Endothelial cell (in vitro differentiated cells): ENCODE measurements around the gene CALCR. TPM values are rescaled to one million over a fixed set of nuclear protein-coding genes. Genes with fewer than 3 reads are reported as not detected.

Experiments
- DNase-seq: peaks from one replicate; pipeline ENCODE4 v3.0.0; 2021; ENCODE audit warnings: low spot score
- H3K27ac Mint-ChIP-seq: one replicate; pipeline ENCODE4 v1.8.0; 2021; ENCODE audit warnings: mixed read lengths, inconsistent platforms; ENCODE audit not compliant: unreplicated experiment
- H3K27me3 Mint-ChIP-seq: one replicate; pipeline ENCODE4 v1.8.0; 2021; ENCODE audit warnings: mild to moderate bottlenecking, moderate library complexity, mixed read lengths, inconsistent platforms; ENCODE audit not compliant: unreplicated experiment
- H3K36me3 Mint-ChIP-seq: one replicate; pipeline ENCODE4 v1.8.0; 2021; ENCODE audit warnings: mild to moderate bottlenecking, low read depth, mixed read lengths, inconsistent platforms; ENCODE audit not compliant: unreplicated experiment
- H3K4me1 Mint-ChIP-seq: one replicate; pipeline ENCODE4 v1.8.0; 2021; ENCODE audit warnings: mild to moderate bottlenecking, mixed read lengths, inconsistent platforms; ENCODE audit not compliant: unreplicated experiment
- H3K4me3 Mint-ChIP-seq: one replicate; pipeline ENCODE4 v1.8.0; 2021; ENCODE audit warnings: mild to moderate bottlenecking, mixed read lengths, inconsistent platforms; ENCODE audit not compliant: unreplicated experiment
- H3K9me3 Mint-ChIP-seq: one replicate; pipeline ENCODE4 v1.8.0; 2021; ENCODE audit warnings: mixed read lengths, inconsistent platforms; ENCODE audit not compliant: unreplicated experiment
- CTCF ChIP-seq: fragments of 200-600 bp; sonication (generic); IDR thresholded peaks from one replicate; pipeline ENCODE4 v1.5.0; 2021; ENCODE audit warnings: antibody characterized with exemption; ENCODE audit not compliant: unreplicated experiment
- total RNA-seq: library from RNA; stranded (reverse); fragmentation: NEBNext Ultra II Directional; extraction: Animal tissue kit (Norgen Biotek cat#: 25700); gene quantifications from one replicate; pipeline ENCODE4 v1.2.1, GENCODE V29; 2021; ENCODE audit not compliant: unreplicated experiment

The CALCR gene
- total RNA-seq, 1 donor from 2014 or later, result 0.62 TPM

GRCh38 chr7:93429563-93429962, 145.0 kb downstream of the CALCR start:
- H3K9me3 Mint-ChIP-seq, result no peaks in the 10 kb centered on the region
- no peak for TF ChIP-seq CTCF
- peaks cover 8% of the 10 kb centered on the region for H3K4me1 Mint-ChIP-seq
- H3K4me3 Mint-ChIP-seq, result no peak overlapping the region
- no peak overlapping the region for H3K27ac Mint-ChIP-seq
- no peaks in the 10 kb centered on the region for H3K27me3 Mint-ChIP-seq
- no peak for DNase-seq
- no peaks in the 10 kb centered on the region for H3K36me3 Mint-ChIP-seq

- no peaks in the 10 kb centered on the region for H3K36me3 Mint-ChIP-seq
- DNase-seq, result no peak
- no peaks in the 10 kb centered on the region for H3K9me3 Mint-ChIP-seq
Observed at GRCh38 chr7:93427107-93427506, 147.4 kb downstream of the CALCR start.

DNA sequence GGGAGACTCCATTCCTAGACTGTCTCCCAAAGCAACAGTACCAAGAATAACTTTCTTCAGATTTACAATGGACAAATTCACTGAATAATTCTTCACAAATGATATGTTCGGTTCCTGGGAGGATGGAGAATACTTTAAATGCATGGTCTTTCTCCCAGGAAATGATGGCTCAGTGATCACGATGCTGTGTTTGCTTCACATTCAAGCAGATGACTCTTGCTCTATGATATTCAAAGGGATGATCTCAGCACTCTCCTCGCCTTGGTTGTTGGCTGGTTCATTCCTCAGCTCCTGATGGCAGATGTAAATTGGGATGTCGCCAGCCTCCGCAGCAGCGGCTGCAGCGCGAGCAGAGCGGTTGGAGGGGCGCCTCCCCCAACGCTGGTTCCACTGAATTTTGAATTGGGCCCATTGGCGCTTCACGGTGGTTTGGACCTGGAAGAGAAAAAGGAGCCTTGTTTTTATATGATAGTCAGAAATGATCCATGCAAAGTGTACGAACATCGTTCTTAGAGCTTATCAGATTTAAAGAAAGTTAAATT, 148.3 kb downstream of the CALCR start:
- no peak for TF ChIP-seq CTCF
- Mint-ChIP-seq H3K27ac (no peak overlapping the region), H3K4me1 (peaks cover 7% of the 10 kb centered on the region), H3K36me3 (no peaks in the 10 kb centered on the region), H3K4me3 (no peak overlapping the region), H3K27me3 (no peaks in the 10 kb centered on the region), H3K9me3 (no peaks in the 10 kb centered on the region)
- no peak for DNase-seq

More at GRCh38 chr7:93427107-93427506, 147.4 kb downstream of the CALCR start:
- Mint-ChIP-seq H3K27me3 (no peaks in the 10 kb centered on the region), H3K4me3 (no peak overlapping the region), H3K27ac (no peak overlapping the region), H3K4me1 (peaks cover 8% of the 10 kb centered on the region)
- TF ChIP-seq CTCF, result no peak

DNA sequence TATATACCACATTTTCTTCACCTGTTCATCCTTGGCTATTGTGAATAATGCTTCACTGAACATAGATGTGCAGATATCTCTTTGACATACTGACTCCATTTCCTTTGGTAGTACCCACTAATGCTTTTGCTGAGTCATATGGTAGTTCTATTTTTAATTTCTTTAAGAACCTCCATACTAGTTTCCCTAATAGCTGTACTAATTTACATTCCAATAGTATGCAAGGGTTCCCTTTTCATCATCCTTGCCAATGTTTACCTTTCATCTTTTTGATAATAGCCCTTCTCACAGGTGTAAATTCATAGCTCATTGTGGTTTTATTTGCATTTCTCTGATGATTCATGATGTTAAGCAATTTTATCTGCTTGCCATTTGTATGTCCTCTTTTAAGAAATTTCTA, 159.9 kb downstream of the CALCR start:
- no peak for DNase-seq
- Mint-ChIP-seq H3K36me3 (no peaks in the 10 kb centered on the region), H3K27me3 (no peaks in the 10 kb centered on the region), H3K27ac (no peak overlapping the region), H3K4me1 (no peaks in the 10 kb centered on the region), H3K4me3 (no peak overlapping the region), H3K9me3 (no peaks in the 10 kb centered on the region)
- no peak for TF ChIP-seq CTCF

DNA sequence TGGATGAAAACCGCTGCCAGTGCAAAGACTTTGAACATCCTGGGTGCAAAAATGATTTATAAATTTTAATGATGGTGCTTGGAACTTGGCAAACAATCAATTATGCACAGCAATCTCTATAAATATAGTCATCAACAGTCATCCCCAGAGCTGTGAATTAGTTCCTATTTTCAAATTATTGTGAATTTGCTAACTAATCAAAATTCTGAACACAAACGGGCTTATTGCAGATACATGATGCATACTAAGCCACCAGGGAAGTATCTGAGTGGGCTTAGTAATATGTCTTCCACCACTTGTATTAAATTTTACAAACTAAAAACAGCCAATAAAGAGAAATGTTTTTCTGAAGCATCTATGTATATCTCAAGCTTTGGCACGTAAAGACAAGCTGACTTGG, 165.2 kb downstream of the CALCR start:
- Mint-ChIP-seq H3K27ac (no peak overlapping the region), H3K4me1 (no peaks in the 10 kb centered on the region), H3K27me3 (no peaks in the 10 kb centered on the region), H3K4me3 (no peak overlapping the region), H3K9me3 (no peaks in the 10 kb centered on the region), H3K36me3 (no peaks in the 10 kb centered on the region)
- no peak for TF ChIP-seq CTCF
- DNase-seq, result no peak
